Stomach (tissue), 4 donors: ENCODE data around the gene DUOX2.

ENCODE experiments used
- POLR2A ChIP-seq, 4 donors: fragments of 450-650 bp; IDR thresholded peaks; one replicate each; pipeline ENCODE4 v1.6.1; 2016; ENCODE audit warnings: antibody characterized with exemption in 4 of 4, control low read depth in 2 of 4, mild to moderate bottlenecking in 1 of 4, moderate library complexity in 1 of 4
- POLR2AphosphoS5 ChIP-seq, 3 donors: sonication (generic); formaldehyde crosslinking; IDR thresholded peaks; one replicate each; pipeline ENCODE4 v1.6.1; 2016; ENCODE audit warnings: antibody characterized with exemption in 3 of 3
- TF ChIP-seq, protein P1 (sequence below), 7 experiments: fragments of 450-650 bp in 4 of 7; fragments of 200-600 bp in 3 of 7; sonication (generic) in 3 of 7; IDR thresholded peaks; one replicate each; pipeline ENCODE4 v1.5.1; 2016 to 2019; ENCODE audit warnings: antibody characterized with exemption in 7 of 7, control low read depth in 2 of 7, mild to moderate bottlenecking in 1 of 7

DNA sequence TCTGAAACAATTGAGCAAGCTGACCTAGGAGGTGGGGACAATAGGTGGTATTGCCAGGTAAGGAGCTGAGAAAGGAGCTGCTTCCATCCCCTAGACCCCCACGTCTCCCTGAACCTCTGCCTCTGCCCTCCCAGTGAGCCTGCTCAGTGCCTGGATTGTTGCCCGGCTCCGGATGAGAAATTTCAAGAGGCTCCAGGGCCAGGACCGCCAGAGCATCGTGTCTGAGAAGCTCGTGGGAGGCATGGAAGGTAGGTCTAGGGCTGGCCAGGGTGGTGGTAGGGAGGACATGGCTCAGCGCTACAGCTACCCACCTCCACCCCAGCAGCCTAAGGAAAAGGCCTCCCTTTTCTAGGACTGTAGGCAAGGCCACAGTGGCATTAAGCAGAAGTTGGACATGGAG is 29.1 kb upstream of the DUOX2 start:
- no peak for TF ChIP-seq POLR2A (IDR thresholded peaks at IDR 0.05)
- TF ChIP-seq, protein P1, sequence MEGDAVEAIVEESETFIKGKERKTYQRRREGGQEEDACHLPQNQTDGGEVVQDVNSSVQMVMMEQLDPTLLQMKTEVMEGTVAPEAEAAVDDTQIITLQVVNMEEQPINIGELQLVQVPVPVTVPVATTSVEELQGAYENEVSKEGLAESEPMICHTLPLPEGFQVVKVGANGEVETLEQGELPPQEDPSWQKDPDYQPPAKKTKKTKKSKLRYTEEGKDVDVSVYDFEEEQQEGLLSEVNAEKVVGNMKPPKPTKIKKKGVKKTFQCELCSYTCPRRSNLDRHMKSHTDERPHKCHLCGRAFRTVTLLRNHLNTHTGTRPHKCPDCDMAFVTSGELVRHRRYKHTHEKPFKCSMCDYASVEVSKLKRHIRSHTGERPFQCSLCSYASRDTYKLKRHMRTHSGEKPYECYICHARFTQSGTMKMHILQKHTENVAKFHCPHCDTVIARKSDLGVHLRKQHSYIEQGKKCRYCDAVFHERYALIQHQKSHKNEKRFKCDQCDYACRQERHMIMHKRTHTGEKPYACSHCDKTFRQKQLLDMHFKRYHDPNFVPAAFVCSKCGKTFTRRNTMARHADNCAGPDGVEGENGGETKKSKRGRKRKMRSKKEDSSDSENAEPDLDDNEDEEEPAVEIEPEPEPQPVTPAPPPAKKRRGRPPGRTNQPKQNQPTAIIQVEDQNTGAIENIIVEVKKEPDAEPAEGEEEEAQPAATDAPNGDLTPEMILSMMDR (IDR thresholded peaks at IDR 0.05): no peak
- TF ChIP-seq POLR2AphosphoS5 (IDR thresholded peaks at IDR 0.05): no peak
